Neural cell (in vitro differentiated cells): Measurements from ENCODE around the gene LRRC18.

ENCODE experiments used
- EZH2 ChIP-seq: fragments of 200-600, 300-800 bp; shearing (Covaris generic), sonication (generic); IDR thresholded peaks from 2 replicates; pipeline ENCODE4 v1.6.1; 2014; ENCODE audit warnings: antibody characterized with exemption, low read length, borderline replicate concordance, mild to moderate bottlenecking; ENCODE audit not compliant: insufficient read depth, poor library complexity, severe bottlenecking
- POLR2AphosphoS5 ChIP-seq: IDR thresholded peaks from 2 replicates; pipeline ENCODE4 v1.6.1; 2012
- REST ChIP-seq: IDR thresholded peaks from 2 replicates; pipeline ENCODE4 v1.6.1; 2012; ENCODE audit warnings: borderline replicate concordance
- TF ChIP-seq, protein P1 (sequence below): fragments of 450-650 bp; IDR thresholded peaks from 2 replicates; pipeline ENCODE4 v1.5.1; 2014; ENCODE audit warnings: antibody characterized with exemption, mild to moderate bottlenecking, moderate library complexity; ENCODE audit not compliant: poor library complexity, severe bottlenecking

DNA sequence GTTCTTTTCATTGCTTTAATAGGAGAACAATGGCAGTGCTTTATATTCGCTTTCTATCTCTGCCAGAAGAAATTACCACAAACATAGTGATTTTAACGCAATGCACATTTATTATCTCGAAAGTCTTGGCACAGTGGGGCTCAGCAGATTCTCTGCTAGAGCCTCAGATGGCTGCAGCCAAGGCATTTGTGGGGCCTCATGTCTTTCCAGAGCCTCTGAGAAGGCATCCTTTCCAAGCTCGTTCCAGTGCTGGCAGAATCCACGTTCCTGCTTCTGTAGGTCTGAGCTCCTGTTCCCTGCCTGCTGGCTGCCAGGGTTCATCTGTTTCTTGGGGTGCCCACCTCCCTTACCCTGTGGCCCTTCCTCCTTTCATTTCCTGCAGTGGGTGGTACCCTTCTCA, 60.2 kb downstream of the LRRC18 start:
- TF ChIP-seq POLR2AphosphoS5 (no peak), REST (no peak), EZH2 (no peak)
- TF ChIP-seq, protein P1, sequence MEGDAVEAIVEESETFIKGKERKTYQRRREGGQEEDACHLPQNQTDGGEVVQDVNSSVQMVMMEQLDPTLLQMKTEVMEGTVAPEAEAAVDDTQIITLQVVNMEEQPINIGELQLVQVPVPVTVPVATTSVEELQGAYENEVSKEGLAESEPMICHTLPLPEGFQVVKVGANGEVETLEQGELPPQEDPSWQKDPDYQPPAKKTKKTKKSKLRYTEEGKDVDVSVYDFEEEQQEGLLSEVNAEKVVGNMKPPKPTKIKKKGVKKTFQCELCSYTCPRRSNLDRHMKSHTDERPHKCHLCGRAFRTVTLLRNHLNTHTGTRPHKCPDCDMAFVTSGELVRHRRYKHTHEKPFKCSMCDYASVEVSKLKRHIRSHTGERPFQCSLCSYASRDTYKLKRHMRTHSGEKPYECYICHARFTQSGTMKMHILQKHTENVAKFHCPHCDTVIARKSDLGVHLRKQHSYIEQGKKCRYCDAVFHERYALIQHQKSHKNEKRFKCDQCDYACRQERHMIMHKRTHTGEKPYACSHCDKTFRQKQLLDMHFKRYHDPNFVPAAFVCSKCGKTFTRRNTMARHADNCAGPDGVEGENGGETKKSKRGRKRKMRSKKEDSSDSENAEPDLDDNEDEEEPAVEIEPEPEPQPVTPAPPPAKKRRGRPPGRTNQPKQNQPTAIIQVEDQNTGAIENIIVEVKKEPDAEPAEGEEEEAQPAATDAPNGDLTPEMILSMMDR, result no peak
